ENCODE results near the gene UGGT2.

UGGT2 gene

DNA sequence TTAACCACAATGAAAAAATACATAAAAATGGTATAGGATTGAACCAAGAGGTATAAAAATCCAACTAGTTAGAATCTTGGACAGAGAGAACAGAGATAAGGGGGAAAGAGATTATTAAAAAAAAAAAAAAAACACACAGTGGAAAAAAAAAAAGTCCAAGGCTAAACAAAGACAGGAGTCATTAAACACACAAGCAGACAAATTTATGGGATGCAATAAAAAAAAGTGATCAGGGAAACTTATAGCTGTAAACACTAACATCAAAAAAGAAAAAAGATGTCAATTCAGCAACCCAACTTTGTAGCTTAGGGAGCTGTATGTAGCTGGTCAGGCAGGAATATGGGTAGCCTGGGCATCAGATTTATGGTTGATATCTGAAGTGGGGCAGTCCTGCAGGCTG lies 247.3 kb downstream of the UGGT2 start:
- TF ChIP-seq, protein P1, sequence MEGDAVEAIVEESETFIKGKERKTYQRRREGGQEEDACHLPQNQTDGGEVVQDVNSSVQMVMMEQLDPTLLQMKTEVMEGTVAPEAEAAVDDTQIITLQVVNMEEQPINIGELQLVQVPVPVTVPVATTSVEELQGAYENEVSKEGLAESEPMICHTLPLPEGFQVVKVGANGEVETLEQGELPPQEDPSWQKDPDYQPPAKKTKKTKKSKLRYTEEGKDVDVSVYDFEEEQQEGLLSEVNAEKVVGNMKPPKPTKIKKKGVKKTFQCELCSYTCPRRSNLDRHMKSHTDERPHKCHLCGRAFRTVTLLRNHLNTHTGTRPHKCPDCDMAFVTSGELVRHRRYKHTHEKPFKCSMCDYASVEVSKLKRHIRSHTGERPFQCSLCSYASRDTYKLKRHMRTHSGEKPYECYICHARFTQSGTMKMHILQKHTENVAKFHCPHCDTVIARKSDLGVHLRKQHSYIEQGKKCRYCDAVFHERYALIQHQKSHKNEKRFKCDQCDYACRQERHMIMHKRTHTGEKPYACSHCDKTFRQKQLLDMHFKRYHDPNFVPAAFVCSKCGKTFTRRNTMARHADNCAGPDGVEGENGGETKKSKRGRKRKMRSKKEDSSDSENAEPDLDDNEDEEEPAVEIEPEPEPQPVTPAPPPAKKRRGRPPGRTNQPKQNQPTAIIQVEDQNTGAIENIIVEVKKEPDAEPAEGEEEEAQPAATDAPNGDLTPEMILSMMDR (IDR thresholded peaks at IDR 0.05), result no peak
- peaks cover 72% of the 10 kb centered on the region for H3K9me3 Mint-ChIP-seq
- H3K4me3 Mint-ChIP-seq, result no peak overlapping the region
- no peak for DNase-seq
- peaks cover 3% of the 10 kb centered on the region for H3K27me3 Mint-ChIP-seq (ENCODE audit: low read depth, poor library complexity)
- H3K4me1 Mint-ChIP-seq, result no peaks in the 10 kb centered on the region
- peaks cover 89% of the 10 kb centered on the region for H3K36me3 Mint-ChIP-seq (ENCODE audit: low read depth)
- no peak overlapping the region for H3K27ac Mint-ChIP-seq

DNA sequence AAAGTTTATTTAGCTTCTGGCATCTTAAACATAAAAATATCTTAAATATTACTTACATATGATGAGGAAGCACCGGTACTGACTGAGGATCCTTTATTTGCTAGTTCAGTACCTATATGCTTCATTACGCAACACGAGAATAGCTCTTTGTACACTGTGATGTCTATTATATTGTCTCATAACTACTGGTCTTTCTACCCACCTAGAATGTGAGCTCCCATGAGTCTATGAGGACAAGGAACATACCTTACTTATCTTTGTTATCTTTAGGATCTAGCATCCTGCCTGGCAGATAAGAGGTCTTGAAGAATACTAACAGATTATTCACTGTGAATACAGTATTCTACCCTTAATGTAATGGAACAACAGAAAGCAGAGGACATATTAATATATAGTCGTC lies 251.4 kb downstream of the UGGT2 start:
- Mint-ChIP-seq H3K4me1 (no peaks in the 10 kb centered on the region), H3K27ac (no peak overlapping the region)

DNA sequence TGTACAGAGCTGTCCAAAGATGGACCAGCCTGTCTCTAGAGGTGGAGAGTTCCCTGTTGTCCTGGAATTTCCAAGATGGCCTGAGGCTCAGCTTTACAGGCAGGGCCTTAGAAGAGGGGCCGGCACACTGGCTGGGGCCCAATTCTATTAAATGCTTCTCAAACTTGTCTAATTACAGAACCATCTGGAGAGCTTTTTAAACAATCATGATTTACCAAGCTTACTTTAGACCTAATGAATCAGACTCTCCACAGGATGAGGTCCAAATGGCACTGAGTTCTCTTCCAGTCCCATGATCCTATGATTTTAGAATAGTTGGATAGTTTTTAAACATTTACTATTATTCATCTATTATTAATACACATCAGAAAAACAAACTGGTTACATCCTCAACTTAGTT lies 252.8 kb downstream of the UGGT2 start:
- TF ChIP-seq, protein P1 (IDR thresholded peaks at IDR 0.05), result no peak
- DNase-seq, result no peak
- H3K27ac Mint-ChIP-seq, result no peak overlapping the region
- no peak overlapping the region for H3K4me3 Mint-ChIP-seq
- peaks cover 3% of the 10 kb centered on the region for H3K27me3 Mint-ChIP-seq (ENCODE audit: low read depth, poor library complexity)
- peaks cover 26% of the 10 kb centered on the region for H3K9me3 Mint-ChIP-seq
- peaks cover 55% of the 10 kb centered on the region for H3K36me3 Mint-ChIP-seq (ENCODE audit: low read depth)
- no peaks in the 10 kb centered on the region for H3K4me1 Mint-ChIP-seq

More for the DNA sequence above, 251.4 kb downstream of the UGGT2 start:
- TF ChIP-seq, protein P1 (IDR thresholded peaks at IDR 0.05), result no peak
- DNase-seq, result no peak
- Mint-ChIP-seq H3K9me3 (peaks cover 39% of the 10 kb centered on the region), H3K27me3 (ENCODE audit: low read depth, poor library complexity) (peaks cover 3% of the 10 kb centered on the region), H3K4me3 (no peak overlapping the region), H3K36me3 (ENCODE audit: low read depth) (peaks cover 66% of the 10 kb centered on the region)

GRCh38 chr13:95797016-95797415 lies 256.2 kb downstream of the UGGT2 start:
- Mint-ChIP-seq H3K4me3 (no peak overlapping the region), H3K9me3 (peaks cover 2% of the 10 kb centered on the region), H3K36me3 (ENCODE audit: low read depth) (peaks cover 51% of the 10 kb centered on the region), H3K4me1 (peaks cover 16% of the 10 kb centered on the region), H3K27ac (peak overlapping the region; percentile 84), H3K27me3 (ENCODE audit: low read depth, poor library complexity) (no peaks in the 10 kb centered on the region)
- no peak for DNase-seq
- TF ChIP-seq, protein P1 (IDR thresholded peaks at IDR 0.05), result no peak

DNA sequence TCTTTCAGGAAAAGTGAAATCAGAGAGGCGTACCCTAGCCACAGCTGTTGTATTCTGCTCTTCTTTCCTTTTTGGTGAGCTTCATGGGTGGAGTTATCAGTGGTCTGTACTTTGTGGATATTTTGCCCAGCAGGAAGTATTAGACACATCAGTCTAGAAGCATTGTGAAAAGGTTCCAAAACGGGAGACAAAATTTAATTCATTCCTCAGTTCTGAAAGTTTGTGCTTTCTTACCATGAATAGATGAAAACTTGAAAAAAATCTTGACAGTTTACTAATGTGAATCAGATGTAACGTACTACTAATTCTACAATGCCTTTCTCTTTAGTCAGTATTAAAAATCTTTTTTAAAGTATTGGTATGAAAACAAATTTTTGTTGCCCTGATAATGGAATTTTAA lies 259.4 kb downstream of the UGGT2 start:
- Mint-ChIP-seq H3K4me1 (peaks cover 16% of the 10 kb centered on the region), H3K9me3 (peaks cover 14% of the 10 kb centered on the region), H3K4me3 (no peak overlapping the region), H3K36me3 (ENCODE audit: low read depth) (peaks cover 65% of the 10 kb centered on the region), H3K27me3 (ENCODE audit: low read depth, poor library complexity) (no peaks in the 10 kb centered on the region), H3K27ac (no peak overlapping the region)
- DNase-seq, result no peak
- TF ChIP-seq, protein P1 (IDR thresholded peaks at IDR 0.05), result no peak

DNA sequence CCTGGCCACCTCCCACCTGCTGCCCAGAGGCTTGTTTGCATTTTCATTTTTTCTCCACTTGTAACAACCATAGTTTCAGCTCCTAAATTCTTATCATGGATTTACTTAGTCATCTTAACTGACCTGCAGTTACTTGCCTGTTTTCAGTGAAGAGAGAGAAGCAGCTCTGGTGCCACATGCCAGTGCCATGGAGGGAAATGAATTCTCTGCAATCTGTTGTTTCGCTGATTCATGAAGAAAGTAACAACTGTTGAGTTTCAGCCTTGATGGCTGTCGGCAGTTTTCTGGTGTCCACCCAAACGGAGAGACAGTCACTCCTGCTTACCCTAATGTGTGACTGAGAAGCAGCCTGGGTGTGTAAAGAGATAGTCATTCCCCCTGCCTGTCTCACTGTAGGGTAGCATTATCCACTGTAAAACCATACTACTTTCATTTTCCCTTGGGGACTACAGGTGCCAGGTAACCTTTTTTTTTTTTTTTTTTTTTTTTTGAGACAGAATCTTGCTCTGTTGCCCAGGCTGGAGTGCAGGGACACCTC lies 260.1 kb downstream of the UGGT2 start:
- DNase-seq, result no peak
- peaks cover 14% of the 10 kb centered on the region for H3K9me3 Mint-ChIP-seq
- no peaks in the 10 kb centered on the region for H3K27me3 Mint-ChIP-seq (ENCODE audit: low read depth, poor library complexity)
- TF ChIP-seq, protein P1 (IDR thresholded peaks at IDR 0.05), result no peak
- H3K27ac Mint-ChIP-seq, result peak overlapping the region; percentile 72
- H3K4me3 Mint-ChIP-seq, result no peak overlapping the region
- peaks cover 68% of the 10 kb centered on the region for H3K36me3 Mint-ChIP-seq (ENCODE audit: low read depth)
- peaks cover 16% of the 10 kb centered on the region for H3K4me1 Mint-ChIP-seq
